Bronchial epithelial cell (primary cell): ENCODE data around the gene POTEH. TPM values are rescaled to one million over a fixed set of nuclear protein-coding genes. Genes with fewer than 3 reads are reported as not detected.
"Not testable (repeated sequence)": the region's sequence is repeated elsewhere in the genome, so short reads cannot be mapped to it uniquely, and the experiment has no call there.

ENCODE experiments used
- DNase-seq: peaks from one replicate; pipeline ENCODE4 v3.0.0-alpha.2; 2010; ENCODE audit warnings: low read depth
- FAIRE-seq: peaks from 2 replicates; lab custom pipeline; 2011; peaks lifted over from hg19 to GRCh38; lab: Jason Lieb, UNC
- H3K27me3 ChIP-seq: 2 replicates; pipeline ENCODE4 v1.5.1; 2011; ENCODE audit warnings: low read length; ENCODE audit not compliant: control insufficient read depth, insufficient read depth
- H3K36me3 ChIP-seq: 2 replicates; pipeline ENCODE4 v1.5.1; 2011; ENCODE audit warnings: low read length; ENCODE audit not compliant: control insufficient read depth, insufficient read depth
- H3K4me3 ChIP-seq: 2 replicates; pipeline ENCODE4 v1.5.1; 2011; ENCODE audit warnings: mild to moderate bottlenecking, low read depth, low read length, control low read depth
- total RNA-seq: library from RNA; depleted of rRNA; stranded (reverse); fragments of >200 nt; gene quantifications from 2 replicates; pipeline ENCODE4 v1.2.1, GENCODE V29; 2014

The POTEH gene
- total RNA-seq, 1 donor from 2014 or later, result not detected

- not testable (repeated sequence) for FAIRE-seq, H3K36me3 ChIP-seq, H3K27me3 ChIP-seq, H3K4me3 ChIP-seq, DNase-seq
Observed at GRCh38 chr22:15759443-15760097, 69.7 kb downstream of the POTEH start.

- not testable (repeated sequence) for H3K27me3 ChIP-seq, H3K36me3 ChIP-seq, DNase-seq, H3K4me3 ChIP-seq, FAIRE-seq
Observed at GRCh38 chr22:15760388-15761150, 70.7 kb downstream of the POTEH start.

GRCh38 chr22:15761151-15761777, 71.4 kb downstream of the POTEH start:
- DNase-seq, H3K27me3 ChIP-seq, H3K4me3 ChIP-seq, H3K36me3 ChIP-seq, FAIRE-seq: not testable (repeated sequence)

GRCh38 chr22:15763559-15763958, 73.7 kb downstream of the POTEH start:
- DNase-seq, H3K4me3 ChIP-seq, H3K27me3 ChIP-seq, H3K36me3 ChIP-seq, FAIRE-seq: not testable (repeated sequence)

Other genes starting within 250 kb of the POTEH start
- not detected in 2 replicates for gene OR11H1, start 161.8 kb upstream of the POTEH start, total RNA-seq